GM18858 (cell line): ENCODE measurements around the gene RETREG2.
A peak's percentile ranks its signal among the peaks of the same experiment; 100 is the strongest.

ENCODE experiments used
- ATAC-seq: cut with Tn5 transposase; IDR thresholded peaks from one replicate; pipeline ENCODE4 v1.9.1; 2021; ENCODE audit not compliant: unreplicated experiment

Gene RETREG2

GRCh38 chr2:219213486-219214071 is 35.5 kb downstream of the RETREG2 start:
- no peak for ATAC-seq

- no peak for ATAC-seq
Measured at GRCh38 chr2:219214141-219214540, 36.1 kb downstream of the RETREG2 start.

DNA sequence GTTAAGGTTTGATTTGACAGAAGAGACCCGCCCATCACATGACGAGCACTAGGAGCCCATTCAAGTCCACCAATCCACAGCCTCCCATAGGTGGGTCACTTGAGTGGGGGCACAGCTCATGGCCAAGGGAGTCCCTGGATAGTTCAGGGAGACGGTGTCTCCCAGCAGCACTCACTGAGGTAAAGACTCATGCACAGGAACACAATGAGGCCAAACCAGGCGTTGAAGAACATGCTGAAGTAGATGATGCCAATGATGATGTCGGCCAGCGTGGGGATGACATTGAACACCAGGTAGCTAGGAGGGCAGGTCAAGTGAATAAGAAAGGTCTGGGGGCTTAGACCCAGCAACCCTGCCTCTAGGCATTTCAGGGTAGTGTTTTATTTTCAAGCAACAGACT is 36.7 kb downstream of the RETREG2 start:
- ATAC-seq: no peak

- no peak for ATAC-seq
Measured at GRCh38 chr2:219215871-219216534, 37.9 kb downstream of the RETREG2 start.

GRCh38 chr2:219216535-219216915 is 38.5 kb downstream of the RETREG2 start:
- no peak for ATAC-seq

- ATAC-seq: peak; percentile 19
Measured at GRCh38 chr2:219218217-219218731, 40.2 kb downstream of the RETREG2 start.

- peak; percentile 54 for ATAC-seq
Measured at GRCh38 chr2:219218732-219219701, 40.9 kb downstream of the RETREG2 start, which contains the start of gene ABCB6. Gene ABCB6 (minus strand): TSS chr2:219218958. CDS start chr2:219218673, 285 bp downstream.

GRCh38 chr2:219219784-219220532 is 41.9 kb downstream of the RETREG2 start:
- ATAC-seq: no peak

GRCh38 chr2:219220652-219221402 is 42.8 kb downstream of the RETREG2 start:
- ATAC-seq: no peak

DNA sequence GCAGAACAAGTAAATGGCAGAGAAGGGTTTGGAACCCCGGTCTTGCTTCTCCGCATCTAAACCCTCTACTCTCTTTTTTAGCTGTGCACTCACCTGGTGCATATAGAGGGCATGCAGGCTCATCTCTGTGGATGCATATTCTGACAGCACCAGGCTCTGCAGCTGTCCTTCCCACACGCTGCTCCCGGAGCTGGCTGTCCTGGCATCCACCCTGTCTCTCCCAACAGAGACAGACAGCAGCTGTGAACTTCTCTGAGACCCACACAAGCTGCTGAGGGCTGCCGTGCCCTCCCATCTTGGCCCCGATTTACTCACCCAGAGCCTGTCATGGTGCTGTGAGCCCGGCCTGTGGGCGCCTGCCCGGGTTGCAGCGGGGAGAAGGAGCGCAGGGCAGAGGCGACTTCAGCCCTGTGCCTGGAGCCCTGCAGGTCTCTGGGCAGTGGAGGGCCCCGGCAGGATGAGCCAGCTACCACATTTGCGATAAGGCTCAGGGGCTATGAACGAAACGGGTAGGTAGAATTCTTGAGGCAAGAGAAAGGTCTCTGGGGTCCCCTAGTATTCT is 44.0 kb downstream of the RETREG2 start:
- ATAC-seq: no peak

- no peak for ATAC-seq
Measured at GRCh38 chr2:219223831-219224610, 45.9 kb downstream of the RETREG2 start.

DNA sequence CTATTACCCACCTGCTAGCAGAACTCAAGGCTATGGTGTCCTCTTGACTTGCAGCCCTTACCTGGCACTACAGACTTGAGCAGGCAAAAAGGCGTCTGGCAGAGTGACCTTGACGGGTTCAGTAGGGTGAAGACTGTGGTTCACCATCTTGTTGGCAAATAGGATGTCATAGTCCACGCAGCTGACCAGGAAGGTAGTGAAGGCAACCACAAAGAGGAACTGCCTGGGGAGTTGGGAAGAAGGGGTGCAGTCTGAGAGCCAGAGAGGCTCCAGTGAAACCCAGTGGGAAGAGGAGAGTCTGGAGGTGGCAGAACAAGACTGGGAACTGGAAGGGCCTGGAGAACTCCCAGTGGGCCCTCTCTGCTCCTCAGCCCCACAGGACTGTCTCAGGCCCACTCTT is 47.3 kb downstream of the RETREG2 start:
- no peak for ATAC-seq

DNA sequence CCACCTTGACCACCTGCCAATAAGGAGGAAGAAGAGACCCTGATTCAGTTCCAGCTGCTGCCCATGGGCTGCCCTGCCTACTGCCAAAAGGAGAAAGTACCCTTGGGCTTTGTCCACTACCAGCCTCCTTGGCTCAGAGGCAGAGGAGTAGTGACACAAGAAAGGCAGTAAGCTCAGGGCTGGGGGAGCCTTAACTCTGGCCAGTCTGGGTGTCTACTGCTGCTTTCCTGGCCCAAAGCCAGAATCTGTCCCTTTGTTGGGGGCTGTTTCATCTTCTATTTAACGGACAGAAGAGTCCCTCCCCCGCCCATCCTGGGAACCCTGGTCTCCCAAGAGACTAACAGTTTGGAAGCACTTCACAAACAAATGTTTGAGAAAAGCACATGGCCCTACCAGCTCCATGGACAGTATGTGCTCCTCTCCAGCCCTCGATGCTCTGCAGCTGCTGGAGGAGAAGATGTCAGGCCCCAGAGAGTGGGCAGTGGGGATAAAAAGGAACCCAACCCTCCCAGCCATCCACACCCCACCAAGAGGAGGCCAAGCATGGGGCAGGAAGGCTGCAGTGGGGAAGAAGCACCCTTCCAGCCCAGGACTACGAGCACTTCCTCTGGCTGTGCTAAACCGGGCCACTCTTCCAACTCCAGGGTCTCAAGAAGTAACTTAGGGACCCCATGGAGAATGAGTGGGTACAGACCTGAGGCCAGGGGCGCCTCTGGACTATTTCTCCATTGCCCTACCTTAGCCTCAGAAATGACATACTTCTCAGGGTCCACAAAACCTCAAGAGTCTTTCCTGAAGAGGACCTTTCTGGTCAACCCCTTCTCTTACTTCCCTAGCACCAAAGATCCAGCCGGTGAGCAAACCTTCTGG is 50.2 kb downstream of the RETREG2 start:
- no peak for ATAC-seq

DNA sequence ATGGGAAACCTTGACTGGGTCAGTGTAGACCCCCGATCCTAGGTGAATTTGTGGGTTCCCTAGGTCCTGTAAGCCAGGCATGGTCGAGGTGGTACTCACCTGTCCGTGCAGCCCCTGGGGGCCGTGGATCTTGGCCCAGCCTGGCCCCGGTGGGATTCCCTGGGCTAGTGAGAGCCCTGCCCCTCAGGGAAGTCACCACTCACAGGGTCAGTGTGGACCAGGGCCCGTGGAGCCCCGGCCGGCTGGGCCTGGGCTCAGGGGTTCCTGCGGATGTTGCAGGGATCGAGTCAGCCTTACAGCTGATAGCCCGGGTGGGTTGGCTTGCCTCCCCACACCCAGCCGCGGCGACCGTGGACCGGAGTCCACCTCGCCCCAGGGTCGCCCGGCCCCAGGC is 50.8 kb downstream of the RETREG2 start:
- ATAC-seq: peak; percentile 8

- peak; percentile 83 for ATAC-seq
Measured at GRCh38 chr2:219229305-219230058, 51.4 kb downstream of the RETREG2 start, which contains the start of the genes ANKZF1 and ATG9A. Gene ANKZF1 (plus strand): TSS chr2:219229806. CDS start chr2:219230258, 452 bp downstream. Gene ATG9A (minus strand): TSS chr2:219229636. CDS start chr2:219228024, 1,612 bp downstream.

DNA sequence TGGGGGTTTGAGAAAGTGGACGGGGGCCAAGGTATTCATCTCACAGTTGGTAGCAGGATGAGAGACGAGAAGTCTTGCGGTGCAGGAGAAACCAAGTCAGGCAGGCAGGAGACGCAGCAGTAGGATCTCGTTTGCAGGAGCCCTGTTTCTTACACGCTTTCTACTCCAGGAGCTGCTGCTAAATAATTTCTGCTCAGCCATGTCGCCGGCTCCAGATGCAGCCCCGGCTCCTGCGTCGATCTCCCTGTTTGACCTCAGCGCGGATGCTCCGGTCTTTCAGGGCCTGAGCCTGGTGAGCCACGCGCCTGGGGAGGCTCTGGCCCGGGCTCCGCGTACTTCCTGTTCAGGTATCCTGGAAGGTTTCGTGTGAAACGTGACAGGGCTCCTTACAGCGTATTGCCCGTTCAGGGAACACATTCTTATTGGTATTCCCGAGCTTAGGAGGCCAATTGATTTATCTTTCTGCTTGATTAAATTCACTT is 52.0 kb downstream of the RETREG2 start:
- ATAC-seq: no peak

DNA sequence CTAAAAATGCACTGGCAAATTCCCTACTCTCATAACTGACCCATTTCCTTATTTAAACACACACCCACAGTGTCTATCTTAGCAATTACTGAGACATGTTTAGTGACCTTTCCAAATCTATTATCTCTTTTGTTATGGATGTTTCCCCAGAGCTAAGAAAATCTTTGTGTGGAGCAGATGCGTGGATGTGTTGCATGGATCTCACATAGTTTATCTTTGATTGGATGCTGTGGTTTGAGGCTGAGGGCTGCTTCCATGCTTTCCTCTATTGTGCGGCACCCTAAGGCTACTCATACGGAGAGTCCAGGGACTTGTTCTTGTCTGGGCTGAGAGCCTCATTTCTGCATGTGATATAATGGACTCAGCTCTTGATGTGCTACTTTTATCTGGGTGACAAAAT is 56.3 kb downstream of the RETREG2 start:
- no peak for ATAC-seq
